ENCODE measurements around the gene NOP14. TPM values are rescaled to one million over a fixed set of nuclear protein-coding genes. Genes with fewer than 3 reads are reported as not detected.

NOP14 gene
- total RNA-seq, 4 donors from 2014 or later, result 8.6 to 43.0 (median 12.8) TPM

DNA sequence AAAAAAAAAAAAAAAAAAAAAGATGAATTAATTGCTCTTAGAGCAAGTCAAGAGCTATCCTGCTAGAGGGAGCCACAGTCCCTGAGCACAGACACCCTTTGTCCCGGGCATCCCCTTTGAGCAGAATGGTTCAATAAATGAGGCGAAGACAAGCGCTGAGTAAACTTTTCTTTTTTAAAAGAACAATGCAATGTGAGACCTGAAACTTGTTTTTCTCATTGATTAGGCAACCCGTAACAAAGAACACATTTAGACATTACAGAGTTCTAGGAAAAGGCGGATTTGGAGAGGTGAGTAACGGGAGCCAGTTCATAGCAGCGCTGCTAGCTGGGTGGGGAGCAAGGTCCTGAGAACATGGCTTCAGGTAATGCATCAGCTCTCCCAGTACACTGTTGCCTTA, 46.2 kb upstream of the NOP14 start:
- Histone ChIP-seq H3K27ac (no peak overlapping the region), H3K4me3 (no peak overlapping the region), H3K9me3 (no peaks in the 10 kb centered on the region), H3K27me3 (no peaks in the 10 kb centered on the region), H3K4me1 (no peaks in the 10 kb centered on the region), H3K36me3 (no peaks in the 10 kb centered on the region)
- no peak for TF ChIP-seq EP300 (IDR thresholded peaks at IDR 0.05; ENCODE audit: low read depth)
- TF ChIP-seq CTCF (IDR thresholded peaks at IDR 0.05), result peak in 1 of 5 experiments; percentile 9
- 48 to 55% methylated on average over 6 to 7 of the region's 7 CpGs for WGBS, 2 donors (ENCODE audit: low coverage in 1 of 2)
- in situ Hi-C loops (cut with MboI; ENCODE audit: low pct_ligation_motif_present in 1 of 4, low pct_unique_long_range_greater_than_20kb in 1 of 4, low sequenced_read_pairs in 3 of 4), result no loop called here
- DNase-seq, result no peak
- intact Hi-C loops (cut with DNase I; ENCODE audit: low total_unique reads), result no loop called here

DNA sequence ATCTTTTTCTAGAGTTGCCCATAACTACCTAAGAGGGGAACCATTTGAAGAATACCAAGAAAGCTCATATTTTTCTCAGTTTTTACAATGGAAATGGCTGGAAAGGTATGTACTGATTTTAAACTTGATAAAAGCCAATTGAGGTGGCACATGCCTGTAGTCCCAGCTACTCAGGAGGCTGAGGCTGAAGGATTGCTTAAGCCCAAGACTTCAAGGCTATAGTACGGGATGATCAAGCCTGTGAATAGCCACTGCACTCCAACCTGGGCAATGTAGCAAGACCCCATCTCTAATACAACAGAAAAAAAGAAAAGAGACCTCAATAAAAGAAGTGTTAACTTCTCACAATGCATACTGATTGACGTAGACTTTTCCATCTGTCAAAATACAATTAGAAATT, 44.5 kb upstream of the NOP14 start:
- no peaks in the 10 kb centered on the region for H3K9me3 ChIP-seq
- no peak overlapping the region for H3K4me3 ChIP-seq
- no peak for DNase-seq
- H3K4me1 ChIP-seq, result no peaks in the 10 kb centered on the region
- in situ Hi-C loops (cut with MboI; ENCODE audit: low pct_ligation_motif_present in 1 of 4, low pct_unique_long_range_greater_than_20kb in 1 of 4, low sequenced_read_pairs in 3 of 4) (no loop called here), intact Hi-C loops (cut with DNase I; ENCODE audit: low total_unique reads) (no loop called here)
- no peak for TF ChIP-seq POLR2A (IDR thresholded peaks at IDR 0.05)
- no peak for TF ChIP-seq EP300 (IDR thresholded peaks at IDR 0.05; ENCODE audit: low read depth)
- TF ChIP-seq CTCF (IDR thresholded peaks at IDR 0.05), result no peak
- TF ChIP-seq POLR2AphosphoS5 (IDR thresholded peaks at IDR 0.05), result no peak
- no peak overlapping the region for H3K27ac ChIP-seq
- no peaks in the 10 kb centered on the region for H3K27me3 ChIP-seq
- no peaks in the 10 kb centered on the region for H3K36me3 ChIP-seq
- 92 to 96% methylated on average over 2 of the region's 2 CpGs for WGBS, 2 donors (ENCODE audit: low coverage in 1 of 2)

- no peaks in the 10 kb centered on the region for H3K36me3 ChIP-seq
- no peak overlapping the region for H3K27ac ChIP-seq
- intact Hi-C loops (cut with DNase I; ENCODE audit: low total_unique reads) (no loop called here), in situ Hi-C loops (cut with MboI; ENCODE audit: low pct_ligation_motif_present in 1 of 4, low pct_unique_long_range_greater_than_20kb in 1 of 4, low sequenced_read_pairs in 3 of 4) (no loop called here)
- no peaks in the 10 kb centered on the region for H3K4me1 ChIP-seq
- H3K9me3 ChIP-seq, result no peaks in the 10 kb centered on the region
- no peaks in the 10 kb centered on the region for H3K27me3 ChIP-seq
- TF ChIP-seq CTCF (IDR thresholded peaks at IDR 0.05) (no peak), POLR2AphosphoS5 (IDR thresholded peaks at IDR 0.05) (no peak), EP300 (IDR thresholded peaks at IDR 0.05; ENCODE audit: low read depth) (no peak)
- H3K4me3 ChIP-seq, result no peak overlapping the region
- DNase-seq, result no peak
- WGBS, 2 donors (ENCODE audit: low coverage in 1 of 2), result 88% methylated on average over 4 of the region's 4 CpGs; no CpG with 5 or more reads in 1 of the 2 donors
Measured at GRCh38 chr4:2996415-2996814, 33.2 kb upstream of the NOP14 start.

DNA sequence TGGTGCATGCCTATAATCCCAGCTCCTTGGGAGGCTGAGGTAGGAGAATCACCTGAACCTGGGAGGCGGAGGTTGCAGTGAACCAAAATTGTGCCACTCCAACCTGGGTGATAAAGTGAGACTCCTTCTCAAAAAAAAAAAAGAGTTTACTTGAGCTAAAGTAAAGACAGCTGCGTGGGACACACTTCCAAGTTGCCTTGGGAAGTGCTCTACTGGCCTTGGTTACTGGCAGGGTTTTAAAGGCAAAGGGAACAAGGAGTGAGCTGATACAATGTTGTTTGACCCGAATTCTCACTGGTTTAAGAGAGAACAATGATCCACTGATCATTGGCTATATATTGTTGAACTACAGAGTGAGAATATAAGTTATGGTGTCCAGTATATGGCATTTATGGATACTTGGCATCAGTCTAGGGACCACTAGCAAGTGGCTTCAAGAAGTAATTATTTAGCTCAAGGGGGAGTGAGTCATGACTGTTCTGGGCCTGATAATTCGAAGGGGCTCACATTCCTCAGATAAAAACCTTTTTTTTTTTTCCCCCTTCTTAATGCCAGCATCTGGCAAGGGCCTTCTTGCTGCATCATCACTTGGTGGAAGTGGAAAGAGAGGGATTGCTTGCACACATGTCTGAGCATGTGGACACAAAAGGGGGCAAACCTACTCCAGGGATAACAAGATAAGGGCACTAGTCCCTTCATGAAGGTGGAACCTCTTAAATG, 32.5 kb upstream of the NOP14 start:
- no peak for TF ChIP-seq POLR2AphosphoS5 (IDR thresholded peaks at IDR 0.05)
- TF ChIP-seq EP300 (IDR thresholded peaks at IDR 0.05; ENCODE audit: low read depth), result no peak
- TF ChIP-seq POLR2A (IDR thresholded peaks at IDR 0.05), result no peak
- no peak for TF ChIP-seq CTCF (IDR thresholded peaks at IDR 0.05)
- no peaks in the 10 kb centered on the region for H3K27me3 ChIP-seq
- in situ Hi-C loops (cut with MboI; ENCODE audit: low pct_ligation_motif_present in 1 of 4, low pct_unique_long_range_greater_than_20kb in 1 of 4, low sequenced_read_pairs in 3 of 4) (no loop called here), intact Hi-C loops (cut with DNase I; ENCODE audit: low total_unique reads) (no loop called here)
- no peaks in the 10 kb centered on the region for H3K9me3 ChIP-seq
- H3K4me1 ChIP-seq, result no peaks in the 10 kb centered on the region
- H3K36me3 ChIP-seq, result no peaks in the 10 kb centered on the region
- no peak for DNase-seq
- no peak overlapping the region for H3K4me3 ChIP-seq
- WGBS, 2 donors (ENCODE audit: low coverage in 1 of 2), result 74 to 75% methylated on average over 4 of the region's 4 CpGs
- H3K27ac ChIP-seq, result no peak overlapping the region

Data from transverse colon (tissue), 4 donors.